ENCODE data around the gene TAS2R40.

GRCh38 chr7:143199040-143199439 is 22.8 kb upstream of the TAS2R40 start:
- TF ChIP-seq CTCF (IDR thresholded peaks at IDR 0.05) (no peak), EZH2 (IDR thresholded peaks at IDR 0.05) (no peak), EZH2phosphoT487 (IDR thresholded peaks at IDR 0.05) (no peak)

All from neural progenitor cell (in vitro differentiated cells).